Activated CD4-positive, alpha-beta T cell treated with anti-CD3 and anti-CD28 coated beads, Interleukin-2, Interleukin-4, amounts not matched to agents 100 ng/mL and 50 ng/mL, durations not matched to agents 16 hours and 8 hours (primary cell): ENCODE measurements around the gene GCHFR.

Experiments
- DNase-seq: peaks from one replicate; pipeline ENCODE4 v3.0.0-alpha.2; 2020; ENCODE audit warnings: low spot score

GCHFR gene

DNA sequence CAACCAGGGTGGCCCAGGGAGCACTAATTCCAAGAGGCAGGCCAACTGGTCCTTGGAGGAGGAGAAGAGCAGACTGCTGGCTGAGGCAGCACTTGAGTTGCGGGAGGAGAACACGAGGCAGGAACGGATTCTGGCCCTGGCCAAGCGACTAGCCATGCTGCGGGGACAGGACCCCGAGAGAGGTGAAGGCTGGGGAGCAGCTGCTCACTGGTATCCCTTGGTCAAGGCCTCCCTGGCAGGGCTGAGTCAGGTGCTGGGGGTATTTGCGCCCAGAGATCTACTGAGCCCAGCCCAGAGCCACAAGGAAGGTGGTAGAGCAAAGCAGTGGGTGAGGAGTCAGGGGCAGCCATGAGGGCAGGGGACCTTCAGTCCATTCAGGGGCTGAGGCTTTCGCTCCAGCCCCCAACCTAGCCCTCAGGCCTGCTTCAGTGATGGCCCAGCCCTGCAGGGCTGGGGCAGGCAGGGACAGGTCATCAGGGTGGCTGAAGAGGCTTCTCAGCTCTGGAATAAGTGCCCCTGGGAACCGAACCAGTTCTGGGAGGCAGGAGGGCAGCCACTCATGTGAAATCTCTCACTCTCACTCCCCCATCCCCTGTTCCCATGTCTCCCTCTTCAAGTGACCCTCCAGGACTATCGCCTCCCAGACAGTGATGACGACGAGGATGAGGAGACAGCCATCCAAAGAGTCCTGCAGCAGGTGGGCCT is 49.0 kb downstream of the GCHFR start:
- DNase-seq = no peak

DNA sequence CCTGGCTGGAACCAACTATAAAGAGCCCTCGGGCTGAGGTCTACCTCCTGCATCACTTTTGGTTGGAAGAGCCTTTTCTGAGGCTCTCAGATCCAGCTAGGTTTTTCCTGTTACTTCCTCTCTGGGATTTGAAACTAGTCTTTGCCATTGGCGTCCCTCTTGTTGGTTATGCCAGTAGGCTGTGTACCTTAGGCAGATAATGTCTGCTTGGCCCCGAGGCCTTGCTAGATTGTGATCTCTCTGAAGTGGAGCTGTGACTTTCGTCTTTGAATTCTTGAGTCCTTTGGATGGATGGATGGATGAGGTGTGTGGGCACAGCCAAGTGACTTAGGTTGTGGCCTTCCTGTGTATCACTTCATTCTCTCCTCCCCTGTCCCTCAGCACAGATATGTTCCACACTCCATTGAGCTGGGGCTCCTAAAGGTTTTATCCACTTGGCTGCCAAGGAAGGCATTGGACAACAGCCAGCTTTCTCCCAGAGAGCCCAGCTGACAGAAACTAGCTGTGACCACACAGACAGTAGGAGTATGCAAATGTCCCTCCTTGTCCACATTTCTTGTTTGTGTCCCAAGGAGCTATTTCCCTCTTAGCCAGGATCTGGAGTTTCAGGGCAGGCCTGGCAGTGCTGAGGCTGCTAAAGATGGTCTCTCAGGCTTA is 51.3 kb downstream of the GCHFR start:
- DNase-seq = no peak
